GM18499 (cell line): ENCODE results near the gene MUC12.
"Not testable (repeated sequence)": the region's sequence is repeated elsewhere in the genome, so short reads cannot be mapped to it uniquely, and the experiment has no call there.

Experiments used
- ATAC-seq: cut with Tn5 transposase; IDR thresholded peaks from one replicate; pipeline ENCODE4 v1.9.1; 2021; ENCODE audit warnings: moderate number of reproducible peaks; ENCODE audit not compliant: insufficient read depth, unreplicated experiment

MUC12 gene

GRCh38 chr7:101035941-101036340 is 66.6 kb downstream of the MUC12 start:
- no peak for ATAC-seq

GRCh38 chr7:101041283-101041682 is 71.9 kb downstream of the MUC12 start:
- not testable (repeated sequence) for ATAC-seq

GRCh38 chr7:101058355-101058754 is 89.0 kb downstream of the MUC12 start:
- no peak for ATAC-seq

- ATAC-seq, result no peak
Measured at GRCh38 chr7:101059620-101059942, 90.2 kb downstream of the MUC12 start.

GRCh38 chr7:101060992-101061391 is 91.6 kb downstream of the MUC12 start:
- ATAC-seq, result no peak

GRCh38 chr7:101064176-101064550 is 94.8 kb downstream of the MUC12 start:
- ATAC-seq, result not testable (repeated sequence)

GRCh38 chr7:101065162-101065561 is 95.8 kb downstream of the MUC12 start:
- not testable (repeated sequence) for ATAC-seq

- ATAC-seq, result no peak
Measured at GRCh38 chr7:101066141-101066832, 96.9 kb downstream of the MUC12 start.

- ATAC-seq, result no peak
Measured at GRCh38 chr7:101066833-101067177, 97.4 kb downstream of the MUC12 start.

- no peak for ATAC-seq
Measured at GRCh38 chr7:101068401-101068800, 99.0 kb downstream of the MUC12 start.
